Measurements from ENCODE around the gene FUOM.
A peak's percentile ranks its signal among the peaks of the same experiment; 100 is the strongest.

The FUOM gene

GRCh38 chr10:133343558-133343957, 14.3 kb downstream of the FUOM start:
- Histone ChIP-seq H3K9ac (ENCODE audit: low read depth, low read length, poor library complexity) (no peak overlapping the region), H3K4me3 (ENCODE audit: low read length in 2 of 2) (no peak overlapping the region), H2BK120ac (ENCODE audit: low read depth, low read length) (no peak overlapping the region), H2BK15ac (ENCODE audit: low read length) (no peak overlapping the region), H3K18ac (ENCODE audit: low read length) (no peak overlapping the region), H3K36me3 (replicated peaks in 1 of 2; ENCODE audit: control insufficient read depth in 2 of 2, insufficient read depth in 2 of 2, low read length in 2 of 2) (no peaks in the 10 kb centered on the region), H3K14ac (ENCODE audit: low read length) (no peak overlapping the region), H2AFZ (ENCODE audit: low read length) (no peak overlapping the region), H4K8ac (ENCODE audit: low read depth, low read length) (no peak overlapping the region), H4K91ac (ENCODE audit: low read depth, low read length, poor library complexity) (no peak overlapping the region), H3K4me1 (ENCODE audit: control insufficient read depth in 2 of 2, insufficient read depth in 1 of 2, low read depth in 1 of 2, low read length in 2 of 2) (peaks cover 0 to 3% of the 10 kb centered on the region in 2 donors), H3K27me3 (ENCODE audit: control insufficient read depth in 3 of 3, insufficient read depth in 3 of 3, low read depth in 1 of 3, low read length in 3 of 3) (peaks cover 0 to 3% (median 0%) of the 10 kb centered on the region in 3 experiments), H3K9me3 (replicated peaks in 1 of 2; ENCODE audit: control insufficient read depth in 2 of 2, insufficient read depth in 1 of 2, low read depth in 1 of 2, low read length in 2 of 2) (peaks cover 8 to 10% of the 10 kb centered on the region in 2 donors), H2AK5ac (ENCODE audit: low read depth, low read length) (no peak overlapping the region), H3K4ac (ENCODE audit: low read length) (no peak overlapping the region), H2BK12ac (ENCODE audit: low read length) (no peak overlapping the region), H2BK5ac (ENCODE audit: low read length) (no peak overlapping the region), H3K23ac (ENCODE audit: low read depth, low read length, poor library complexity) (no peak overlapping the region), H3K27ac (replicated peaks; ENCODE audit: low read length) (no peak overlapping the region), H3K4me2 (ENCODE audit: insufficient read depth, low read length, poor library complexity, severe bottlenecking) (no peak overlapping the region), H3K79me1 (ENCODE audit: low read depth, low read length) (peaks cover 7% of the 10 kb centered on the region)
- DNase-seq (ENCODE audit: low spot score): no peak
- WGBS, 2 donors (ENCODE audit: extremely low coverage in 2 of 2, insufficient read length in 2 of 2, insufficient replicate concordance in 1 of 2): no CpG with 5 or more reads among the region's 9 CpGs

DNA sequence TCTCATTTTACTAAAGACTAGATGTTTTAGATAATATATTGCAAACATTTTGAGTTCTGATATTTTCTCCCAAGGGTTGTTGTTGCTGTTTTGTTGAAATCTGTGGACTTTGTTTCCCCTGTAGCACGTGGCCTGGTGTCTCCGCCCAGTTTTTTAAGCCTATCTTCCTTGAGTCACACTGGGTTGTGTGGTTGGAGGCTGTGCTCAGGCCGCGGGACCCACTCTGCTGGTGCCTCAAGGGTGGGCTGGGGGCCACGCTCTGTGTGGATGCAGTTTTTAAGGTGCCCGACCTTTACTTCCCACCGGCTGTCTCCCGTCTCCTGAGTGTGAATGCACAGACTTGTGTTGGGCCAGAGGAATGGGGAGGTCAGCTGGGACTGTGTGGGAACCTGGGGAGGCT, 14.9 kb downstream of the FUOM start:
- no peak overlapping the region for H2AK5ac ChIP-seq (ENCODE audit: low read depth, low read length)
- no peak overlapping the region for H2AFZ ChIP-seq (ENCODE audit: low read length)
- WGBS, 2 donors (ENCODE audit: extremely low coverage in 2 of 2, insufficient read length in 2 of 2, insufficient replicate concordance in 1 of 2): no CpG with 5 or more reads among the region's 8 CpGs
- H3K36me3 ChIP-seq (replicated peaks in 1 of 2; ENCODE audit: control insufficient read depth in 2 of 2, insufficient read depth in 2 of 2, low read length in 2 of 2): no peaks in the 10 kb centered on the region
- H3K27me3 ChIP-seq (ENCODE audit: control insufficient read depth in 3 of 3, insufficient read depth in 3 of 3, low read depth in 1 of 3, low read length in 3 of 3): peaks cover 0 to 8% (median 0%) of the 10 kb centered on the region in 3 experiments
- no peak for DNase-seq (ENCODE audit: low spot score)
- H3K18ac ChIP-seq (ENCODE audit: low read length): no peak overlapping the region
- no peak overlapping the region for H2BK15ac ChIP-seq (ENCODE audit: low read length)
- peaks cover 0 to 3% of the 10 kb centered on the region in 2 donors for H3K4me1 ChIP-seq (ENCODE audit: control insufficient read depth in 2 of 2, insufficient read depth in 1 of 2, low read depth in 1 of 2, low read length in 2 of 2)
- no peak overlapping the region for H3K27ac ChIP-seq (replicated peaks; ENCODE audit: low read length)
- no peak overlapping the region for H2BK5ac ChIP-seq (ENCODE audit: low read length)
- no peak overlapping the region for H3K4me2 ChIP-seq (ENCODE audit: insufficient read depth, low read length, poor library complexity, severe bottlenecking)
- no peak overlapping the region for H3K4me3 ChIP-seq (ENCODE audit: low read length in 2 of 2)
- no peak overlapping the region for H3K14ac ChIP-seq (ENCODE audit: low read length)
- H3K23ac ChIP-seq (ENCODE audit: low read depth, low read length, poor library complexity): no peak overlapping the region
- no peak overlapping the region for H4K91ac ChIP-seq (ENCODE audit: low read depth, low read length, poor library complexity)
- no peak overlapping the region for H2BK12ac ChIP-seq (ENCODE audit: low read length)
- H3K9ac ChIP-seq (ENCODE audit: low read depth, low read length, poor library complexity): no peak overlapping the region
- H4K8ac ChIP-seq (ENCODE audit: low read depth, low read length): no peak overlapping the region
- peaks cover 7% of the 10 kb centered on the region for H3K79me1 ChIP-seq (ENCODE audit: low read depth, low read length)
- H3K9me3 ChIP-seq (replicated peaks in 1 of 2; ENCODE audit: control insufficient read depth in 2 of 2, insufficient read depth in 1 of 2, low read depth in 1 of 2, low read length in 2 of 2): peaks cover 10 to 14% of the 10 kb centered on the region in 2 donors
- H2BK120ac ChIP-seq (ENCODE audit: low read depth, low read length): no peak overlapping the region
- no peak overlapping the region for H3K4ac ChIP-seq (ENCODE audit: low read length)

DNA sequence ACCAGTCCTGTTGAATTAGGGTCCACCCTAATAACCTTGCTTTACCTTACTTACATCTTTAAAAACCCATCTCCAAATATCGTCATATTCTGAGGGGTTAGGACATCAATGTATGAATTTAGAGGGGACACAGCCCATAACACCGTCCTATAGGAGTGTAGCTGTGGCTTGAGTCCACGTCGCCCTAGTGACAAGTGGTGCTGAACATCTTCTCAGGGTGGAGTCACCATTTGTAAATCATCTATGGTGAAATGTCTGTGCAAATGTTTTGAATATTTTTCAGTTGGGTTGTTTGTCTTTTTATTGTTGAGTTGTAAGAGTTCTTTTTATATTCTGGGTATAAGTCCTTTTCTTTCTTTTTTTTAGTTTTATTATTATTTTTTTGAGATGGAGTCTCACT, 15.8 kb downstream of the FUOM start:
- Histone ChIP-seq H3K14ac (ENCODE audit: low read length) (no peak overlapping the region), H2AFZ (ENCODE audit: low read length) (no peak overlapping the region), H3K27ac (replicated peaks; ENCODE audit: low read length) (no peak overlapping the region), H3K4me1 (ENCODE audit: control insufficient read depth in 2 of 2, insufficient read depth in 1 of 2, low read depth in 1 of 2, low read length in 2 of 2) (peaks cover 0 to 1% of the 10 kb centered on the region in 2 donors), H4K91ac (ENCODE audit: low read depth, low read length, poor library complexity) (no peak overlapping the region), H2BK5ac (ENCODE audit: low read length) (no peak overlapping the region), H3K4me3 (ENCODE audit: low read length in 2 of 2) (no peak overlapping the region), H3K23ac (ENCODE audit: low read depth, low read length, poor library complexity) (no peak overlapping the region), H2AK5ac (ENCODE audit: low read depth, low read length) (no peak overlapping the region), H3K18ac (ENCODE audit: low read length) (no peak overlapping the region), H4K8ac (ENCODE audit: low read depth, low read length) (no peak overlapping the region), H3K9me3 (replicated peaks in 1 of 2; ENCODE audit: control insufficient read depth in 2 of 2, insufficient read depth in 1 of 2, low read depth in 1 of 2, low read length in 2 of 2) (peaks cover 10 to 20% of the 10 kb centered on the region in 2 donors), H3K4ac (ENCODE audit: low read length) (no peak overlapping the region), H3K27me3 (ENCODE audit: control insufficient read depth in 3 of 3, insufficient read depth in 3 of 3, low read depth in 1 of 3, low read length in 3 of 3) (peaks cover 0 to 18% (median 8%) of the 10 kb centered on the region in 3 experiments), H3K4me2 (ENCODE audit: insufficient read depth, low read length, poor library complexity, severe bottlenecking) (no peak overlapping the region), H2BK15ac (ENCODE audit: low read length) (no peak overlapping the region), H3K79me1 (ENCODE audit: low read depth, low read length) (peaks cover 7% of the 10 kb centered on the region), H3K9ac (ENCODE audit: low read depth, low read length, poor library complexity) (no peak overlapping the region), H3K36me3 (replicated peaks in 1 of 2; ENCODE audit: control insufficient read depth in 2 of 2, insufficient read depth in 2 of 2, low read length in 2 of 2) (no peaks in the 10 kb centered on the region), H2BK12ac (ENCODE audit: low read length) (no peak overlapping the region), H2BK120ac (ENCODE audit: low read depth, low read length) (no peak overlapping the region)
- WGBS, 2 donors (ENCODE audit: extremely low coverage in 2 of 2, insufficient read length in 2 of 2, insufficient replicate concordance in 1 of 2): no CpG with 5 or more reads among the region's 4 CpGs
- no peak for DNase-seq (ENCODE audit: low spot score)

DNA sequence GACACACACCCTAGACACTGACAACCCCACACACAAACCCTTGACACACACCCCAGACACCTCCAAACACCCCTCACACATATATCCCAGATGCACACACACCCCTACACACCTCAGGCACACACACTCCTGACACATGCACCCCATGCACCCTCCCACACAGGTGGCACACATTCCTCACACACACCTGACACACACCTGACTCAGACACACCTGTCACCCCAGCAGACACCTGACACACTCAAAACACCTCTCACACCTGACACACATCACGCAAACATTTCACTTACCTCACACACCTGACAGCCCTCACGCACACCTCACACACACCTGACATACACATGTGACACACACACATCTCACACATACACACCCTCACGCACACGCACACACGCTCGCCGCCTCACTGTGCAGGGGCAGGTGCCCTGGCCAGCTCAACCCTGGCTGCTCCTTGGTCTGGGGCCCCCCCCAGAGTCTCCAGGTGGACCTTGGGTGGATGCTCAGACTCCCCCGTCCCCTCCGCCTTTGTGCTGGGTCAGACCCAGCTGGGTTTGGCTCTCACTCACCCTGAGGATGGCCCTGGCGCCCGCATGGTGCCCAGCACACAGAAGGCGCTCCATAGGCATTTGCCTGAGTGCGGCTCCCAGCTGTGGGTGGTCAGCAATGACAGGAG, 18.0 kb downstream of the FUOM start:
- Histone ChIP-seq H3K9ac (ENCODE audit: low read depth, low read length, poor library complexity) (no peak overlapping the region), H2BK15ac (ENCODE audit: low read length) (no peak overlapping the region), H2BK12ac (ENCODE audit: low read length) (no peak overlapping the region), H3K18ac (ENCODE audit: low read length) (peak overlapping the region; percentile 35), H3K79me1 (ENCODE audit: low read depth, low read length) (peaks cover 6% of the 10 kb centered on the region), H3K36me3 (replicated peaks in 1 of 2; ENCODE audit: control insufficient read depth in 2 of 2, insufficient read depth in 2 of 2, low read length in 2 of 2) (no peaks in the 10 kb centered on the region), H3K4me1 (ENCODE audit: control insufficient read depth in 2 of 2, insufficient read depth in 1 of 2, low read depth in 1 of 2, low read length in 2 of 2) (peaks cover 6 to 7% of the 10 kb centered on the region in 2 donors), H2BK5ac (ENCODE audit: low read length) (no peak overlapping the region), H2BK120ac (ENCODE audit: low read depth, low read length) (no peak overlapping the region), H3K4me2 (ENCODE audit: insufficient read depth, low read length, poor library complexity, severe bottlenecking) (no peak overlapping the region), H4K91ac (ENCODE audit: low read depth, low read length, poor library complexity) (no peak overlapping the region), H3K27ac (replicated peaks; ENCODE audit: low read length) (no peak overlapping the region), H3K4ac (ENCODE audit: low read length) (no peak overlapping the region), H4K8ac (ENCODE audit: low read depth, low read length) (no peak overlapping the region), H3K27me3 (ENCODE audit: control insufficient read depth in 3 of 3, insufficient read depth in 3 of 3, low read depth in 1 of 3, low read length in 3 of 3) (peaks cover 12 to 39% (median 29%) of the 10 kb centered on the region in 3 experiments), H2AFZ (ENCODE audit: low read length) (no peak overlapping the region), H3K4me3 (ENCODE audit: low read length in 2 of 2) (peak overlapping the region in 1 of 2 donors; percentile 67), H2AK5ac (ENCODE audit: low read depth, low read length) (no peak overlapping the region), H3K14ac (ENCODE audit: low read length) (no peak overlapping the region), H3K23ac (ENCODE audit: low read depth, low read length, poor library complexity) (no peak overlapping the region), H3K9me3 (replicated peaks in 1 of 2; ENCODE audit: control insufficient read depth in 2 of 2, insufficient read depth in 1 of 2, low read depth in 1 of 2, low read length in 2 of 2) (peaks cover under 1 to 20% of the 10 kb centered on the region in 2 donors)
- 100% methylated on average over 3 of the region's 13 CpGs; no CpG with 5 or more reads in 1 of the 2 donors for WGBS, 2 donors (ENCODE audit: extremely low coverage in 2 of 2, insufficient read length in 2 of 2, insufficient replicate concordance in 1 of 2)
- DNase-seq (ENCODE audit: low spot score): no peak

Data from neuronal stem cell (in vitro differentiated cells).